ENCODE data around the gene NAE1.

DNA sequence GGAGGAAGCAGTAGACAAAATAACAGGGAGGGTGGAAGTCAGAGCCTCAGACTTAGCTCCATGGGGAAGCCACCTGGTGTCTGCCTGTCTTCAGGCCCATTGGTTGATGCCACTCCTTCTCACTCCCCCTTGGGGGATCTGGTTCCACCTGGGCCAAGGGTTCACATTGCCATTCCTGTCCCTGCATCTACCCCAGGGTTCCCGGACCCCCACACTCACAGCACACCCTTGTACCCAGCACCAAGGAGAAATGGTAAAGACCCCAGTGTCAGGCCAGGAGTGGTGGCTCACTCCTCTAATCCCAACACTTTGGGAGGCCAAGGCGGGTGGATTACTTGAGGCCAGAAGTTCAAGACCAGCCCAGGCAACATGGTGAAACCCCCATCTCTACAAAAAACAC is 12.4 kb upstream of the NAE1 start:
- no peak for TF ChIP-seq EZH2phosphoT487 (IDR thresholded peaks at IDR 0.05; ENCODE audit: borderline replicate concordance, low read depth, low read length)
- TF ChIP-seq, protein P1, sequence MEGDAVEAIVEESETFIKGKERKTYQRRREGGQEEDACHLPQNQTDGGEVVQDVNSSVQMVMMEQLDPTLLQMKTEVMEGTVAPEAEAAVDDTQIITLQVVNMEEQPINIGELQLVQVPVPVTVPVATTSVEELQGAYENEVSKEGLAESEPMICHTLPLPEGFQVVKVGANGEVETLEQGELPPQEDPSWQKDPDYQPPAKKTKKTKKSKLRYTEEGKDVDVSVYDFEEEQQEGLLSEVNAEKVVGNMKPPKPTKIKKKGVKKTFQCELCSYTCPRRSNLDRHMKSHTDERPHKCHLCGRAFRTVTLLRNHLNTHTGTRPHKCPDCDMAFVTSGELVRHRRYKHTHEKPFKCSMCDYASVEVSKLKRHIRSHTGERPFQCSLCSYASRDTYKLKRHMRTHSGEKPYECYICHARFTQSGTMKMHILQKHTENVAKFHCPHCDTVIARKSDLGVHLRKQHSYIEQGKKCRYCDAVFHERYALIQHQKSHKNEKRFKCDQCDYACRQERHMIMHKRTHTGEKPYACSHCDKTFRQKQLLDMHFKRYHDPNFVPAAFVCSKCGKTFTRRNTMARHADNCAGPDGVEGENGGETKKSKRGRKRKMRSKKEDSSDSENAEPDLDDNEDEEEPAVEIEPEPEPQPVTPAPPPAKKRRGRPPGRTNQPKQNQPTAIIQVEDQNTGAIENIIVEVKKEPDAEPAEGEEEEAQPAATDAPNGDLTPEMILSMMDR (conservative IDR thresholded peaks at IDR 0.05; ENCODE audit: low read length), result no peak
